CD4-positive, alpha-beta T cell treated with Interleukin-15 for 1 hour (primary cell): ENCODE data around the gene ACTR5.

ENCODE experiments used
- DNase-seq: peaks from one replicate; pipeline ENCODE4 v3.0.0-alpha.2; 2020

Gene ACTR5

DNA sequence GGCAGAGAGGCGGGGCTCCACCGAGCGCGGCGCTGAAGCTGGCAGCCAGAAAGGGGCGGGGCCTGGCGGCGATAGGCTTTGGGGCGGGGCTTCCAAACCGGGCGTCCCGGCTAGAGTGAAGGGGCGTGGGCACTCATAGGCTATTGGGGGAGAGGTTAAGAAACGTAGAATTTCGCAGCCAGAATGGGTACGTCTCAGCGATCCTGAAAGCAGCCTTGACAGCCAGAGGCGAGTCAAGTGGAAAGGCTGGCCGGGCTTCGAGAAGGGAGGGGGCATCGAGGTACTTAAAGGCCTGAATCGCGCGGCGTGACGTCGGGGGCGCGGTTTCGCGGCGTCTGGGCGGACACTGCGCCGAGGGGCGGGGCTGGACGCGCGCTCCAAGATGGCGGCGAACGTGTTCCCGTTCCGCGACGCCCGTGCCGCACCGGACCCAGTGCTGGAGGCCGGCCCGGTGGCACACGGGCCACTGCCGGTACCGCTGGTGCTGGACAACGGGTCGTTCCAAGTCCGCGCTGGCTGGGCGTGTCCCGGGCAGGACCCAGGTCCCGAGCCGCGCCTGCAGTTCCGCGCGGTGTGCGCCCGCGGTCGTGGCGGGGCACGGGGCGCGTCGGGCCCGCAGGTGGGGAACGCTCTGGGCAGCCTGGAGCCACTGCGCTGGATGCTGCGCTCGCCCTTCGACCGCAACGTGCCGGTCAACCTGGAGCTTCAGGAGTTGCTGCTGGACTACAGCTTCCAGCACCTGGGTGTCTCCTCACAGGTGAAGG is at the start of gene ACTR5:
Gene ACTR5, plus strand, starts transcription at position 364 of the 764 bp plus-strand sequence. Its CDS starts 19 bp downstream, at position 383.
- peak; percentile 95 for DNase-seq

- DNase-seq = no peak
Measured at GRCh38 chr20:38698541-38698940, 49.7 kb upstream of the ACTR5 start.

GRCh38 chr20:38700141-38700540 is 48.1 kb upstream of the ACTR5 start:
- no peak for DNase-seq

GRCh38 chr20:38700926-38701325 is 47.3 kb upstream of the ACTR5 start:
- no peak for DNase-seq

DNA sequence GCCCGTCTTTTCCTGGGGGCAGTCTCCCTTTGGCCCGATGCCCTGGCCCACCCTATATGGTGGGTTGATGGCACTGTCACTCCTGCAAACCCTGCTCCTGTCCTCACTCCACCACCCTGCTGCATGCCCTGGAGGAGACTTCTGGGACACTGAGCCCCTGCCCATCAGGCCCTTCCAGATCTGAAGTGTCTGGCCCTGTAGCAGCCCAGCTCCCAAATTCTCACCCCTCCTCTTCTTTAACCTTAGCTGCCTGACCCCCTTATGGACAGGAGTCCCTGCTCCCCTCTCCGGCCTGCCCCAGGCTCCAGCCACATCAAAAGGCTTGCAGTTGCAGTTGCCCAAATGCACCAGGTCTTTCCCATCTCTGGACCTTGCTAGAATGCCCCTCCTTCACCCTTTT is 44.7 kb upstream of the ACTR5 start:
- DNase-seq = no peak

- no peak for DNase-seq
Measured at GRCh38 chr20:38704136-38704535, 44.1 kb upstream of the ACTR5 start.

DNA sequence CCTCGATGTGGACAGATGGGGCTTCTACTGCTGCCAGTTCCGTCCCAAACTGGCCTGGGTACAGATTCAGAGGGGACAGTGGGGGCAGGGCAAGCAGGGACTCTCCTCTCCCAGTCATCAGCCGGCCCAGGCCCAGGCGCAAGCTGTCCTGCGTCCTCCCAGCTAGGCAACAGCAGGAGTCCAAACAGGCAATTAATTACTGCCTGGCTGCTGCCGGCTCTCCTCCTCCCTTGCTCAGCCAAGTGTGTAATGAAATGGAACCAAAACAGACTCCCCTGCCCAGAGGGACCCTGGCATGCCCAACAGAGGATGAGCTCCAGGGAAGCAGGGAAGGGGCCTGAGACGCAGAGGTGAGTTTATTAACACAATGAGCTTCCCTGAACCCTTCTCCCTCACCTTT is 41.8 kb upstream of the ACTR5 start:
- DNase-seq = no peak

DNA sequence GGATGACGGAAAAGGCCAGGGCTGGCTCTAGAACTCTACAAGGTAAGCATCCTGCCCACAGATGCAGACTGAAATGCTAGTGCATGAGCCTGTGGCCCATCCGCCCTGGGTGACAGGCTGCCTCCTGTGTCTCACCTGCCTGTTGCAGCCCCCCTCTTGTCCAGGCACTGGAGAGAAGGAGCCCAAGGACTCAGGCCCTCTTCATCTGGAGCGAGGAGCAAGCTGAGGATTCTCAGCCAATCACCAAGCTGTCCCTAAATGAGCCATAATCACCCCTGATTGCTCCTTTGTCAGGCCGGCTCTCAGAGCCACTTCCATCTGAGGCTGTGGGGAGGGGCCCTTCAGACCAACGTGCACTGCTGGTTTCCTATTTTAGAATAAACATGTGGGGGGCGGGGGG is 34.0 kb upstream of the ACTR5 start:
- no peak for DNase-seq

DNA sequence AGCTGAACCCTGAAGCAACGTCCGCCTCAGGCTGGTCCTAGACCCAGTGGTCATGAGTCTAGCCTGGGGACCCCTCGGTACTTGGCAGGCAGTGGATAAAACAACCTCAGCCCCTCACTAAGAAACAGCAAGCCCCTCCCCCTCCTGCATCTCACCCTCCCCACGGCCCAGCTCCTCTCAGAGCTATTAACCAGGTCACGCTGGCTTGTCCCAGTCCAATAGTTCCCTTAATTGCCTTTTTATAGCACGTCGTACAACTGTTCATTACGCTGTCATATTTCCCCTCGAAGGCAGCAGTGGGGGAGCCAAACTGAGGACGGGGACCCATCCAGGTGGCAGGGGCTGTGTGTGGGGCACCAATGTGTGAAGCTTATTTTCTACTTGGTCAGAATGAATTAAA is 32.6 kb upstream of the ACTR5 start:
- no peak for DNase-seq

DNA sequence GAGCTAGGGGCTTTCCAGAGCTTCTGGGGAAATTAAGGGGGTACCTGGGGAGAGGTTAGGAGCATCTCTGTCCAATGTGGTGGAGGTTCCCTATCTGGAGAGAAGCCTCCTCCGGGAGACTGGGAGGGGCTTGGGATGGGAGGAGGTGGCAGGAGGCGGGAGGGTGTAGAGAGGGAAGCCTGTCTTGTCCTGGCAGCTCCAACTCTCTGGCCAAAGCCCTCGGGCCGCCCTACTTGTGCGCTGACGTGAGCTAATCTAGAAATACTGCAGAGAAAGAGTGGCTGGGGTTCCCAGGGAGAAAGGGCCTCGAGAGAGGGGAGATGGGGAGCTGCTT is 25.6 kb upstream of the ACTR5 start:
- no peak for DNase-seq

GRCh38 chr20:38723017-38723847 is 25.0 kb upstream of the ACTR5 start:
- DNase-seq = no peak

- no peak for DNase-seq
Measured at GRCh38 chr20:38723848-38724625, 24.2 kb upstream of the ACTR5 start, which contains the start of gene SLC32A1. TSS of gene SLC32A1 (plus strand) at chr20:38724486. CDS start at chr20:38724725, 239 bp downstream.

- DNase-seq = no peak
Measured at GRCh38 chr20:38724626-38725147, 23.6 kb upstream of the ACTR5 start.

DNA sequence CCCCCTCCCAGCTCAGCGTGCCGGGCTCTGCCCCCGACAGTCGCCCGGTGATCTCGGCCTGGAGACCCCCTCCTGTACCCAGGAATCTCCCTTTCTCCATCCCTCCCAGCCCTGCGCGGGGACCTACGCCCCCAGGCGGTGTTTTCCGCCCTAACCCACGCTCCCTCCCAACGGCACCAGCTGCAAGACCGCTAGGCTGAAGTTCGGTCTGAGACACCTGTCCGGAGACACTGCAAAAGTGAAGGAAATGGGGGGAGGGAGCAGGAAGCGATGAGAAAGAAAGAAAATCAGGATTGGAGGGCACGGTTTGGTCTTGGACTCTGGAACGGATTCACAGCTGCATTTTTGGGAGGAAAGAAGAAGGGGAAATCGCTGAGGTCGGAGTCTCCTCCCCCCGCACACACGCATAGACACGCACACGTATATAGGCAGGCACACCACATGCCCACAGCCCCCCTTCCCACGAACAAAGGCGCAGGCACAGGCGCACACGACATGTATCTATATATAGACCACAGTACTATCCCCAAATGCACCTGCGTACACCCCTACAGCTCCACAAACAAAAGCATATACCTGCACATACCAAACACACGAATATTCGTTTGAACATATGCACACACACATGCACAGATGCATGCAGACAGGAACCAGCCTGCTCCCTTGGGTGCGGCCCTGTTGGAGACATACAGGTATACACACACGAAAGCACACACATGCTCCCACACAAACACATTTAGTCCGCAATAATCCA is 22.9 kb upstream of the ACTR5 start:
- DNase-seq = no peak

- no peak for DNase-seq
Measured at GRCh38 chr20:38725931-38726803, 22.1 kb upstream of the ACTR5 start.

DNA sequence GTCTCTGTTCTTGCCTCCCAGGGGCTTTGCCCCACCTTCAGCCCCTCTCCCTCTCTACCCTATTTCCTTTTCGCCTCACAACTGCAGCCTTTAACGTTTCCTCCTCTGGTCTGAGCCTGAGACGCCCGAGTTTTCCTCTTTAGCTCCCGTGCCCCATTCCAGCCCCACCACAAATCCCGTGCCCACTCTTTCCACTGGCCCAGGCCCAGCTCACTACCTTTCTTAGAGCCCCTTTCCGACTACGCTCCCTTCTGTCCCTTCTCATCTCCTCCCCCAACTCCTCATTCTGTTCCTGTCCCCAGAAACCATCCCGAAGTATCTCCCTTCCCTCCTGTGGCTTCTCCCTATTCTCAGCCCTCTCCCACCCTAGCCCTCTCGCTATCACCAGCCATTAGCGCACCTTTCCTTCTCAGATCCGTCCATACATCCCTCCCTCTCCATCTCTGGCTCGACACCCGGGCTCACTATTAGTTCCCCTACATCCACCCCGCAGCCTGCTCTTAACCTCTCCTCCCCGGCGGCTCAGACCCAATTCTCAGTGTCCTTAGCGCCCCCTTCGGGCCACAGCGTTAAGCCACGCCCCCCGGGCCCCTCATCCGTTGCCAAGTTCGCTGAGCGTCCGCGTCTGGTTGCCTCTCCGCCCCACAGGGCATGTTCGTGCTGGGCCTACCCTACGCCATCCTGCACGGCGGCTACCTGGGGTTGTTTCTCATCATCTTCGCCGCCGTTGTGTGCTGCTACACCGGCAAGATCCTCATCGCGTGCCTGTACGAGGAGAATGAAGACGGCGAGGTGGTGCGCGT is 21.3 kb upstream of the ACTR5 start:
- peak; percentile 49 for DNase-seq

DNA sequence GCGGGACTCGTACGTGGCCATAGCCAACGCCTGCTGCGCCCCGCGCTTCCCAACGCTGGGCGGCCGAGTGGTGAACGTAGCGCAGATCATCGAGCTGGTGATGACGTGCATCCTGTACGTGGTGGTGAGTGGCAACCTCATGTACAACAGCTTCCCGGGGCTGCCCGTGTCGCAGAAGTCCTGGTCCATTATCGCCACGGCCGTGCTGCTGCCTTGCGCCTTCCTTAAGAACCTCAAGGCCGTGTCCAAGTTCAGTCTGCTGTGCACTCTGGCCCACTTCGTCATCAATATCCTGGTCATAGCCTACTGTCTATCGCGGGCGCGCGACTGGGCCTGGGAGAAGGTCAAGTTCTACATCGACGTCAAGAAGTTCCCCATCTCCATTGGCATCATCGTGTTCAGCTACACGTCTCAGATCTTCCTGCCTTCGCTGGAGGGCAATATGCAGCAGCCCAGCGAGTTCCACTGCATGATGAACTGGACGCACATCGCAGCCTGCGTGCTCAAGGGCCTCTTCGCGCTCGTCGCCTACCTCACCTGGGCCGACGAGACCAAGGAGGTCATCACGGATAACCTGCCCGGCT is 20.6 kb upstream of the ACTR5 start:
- no peak for DNase-seq

DNA sequence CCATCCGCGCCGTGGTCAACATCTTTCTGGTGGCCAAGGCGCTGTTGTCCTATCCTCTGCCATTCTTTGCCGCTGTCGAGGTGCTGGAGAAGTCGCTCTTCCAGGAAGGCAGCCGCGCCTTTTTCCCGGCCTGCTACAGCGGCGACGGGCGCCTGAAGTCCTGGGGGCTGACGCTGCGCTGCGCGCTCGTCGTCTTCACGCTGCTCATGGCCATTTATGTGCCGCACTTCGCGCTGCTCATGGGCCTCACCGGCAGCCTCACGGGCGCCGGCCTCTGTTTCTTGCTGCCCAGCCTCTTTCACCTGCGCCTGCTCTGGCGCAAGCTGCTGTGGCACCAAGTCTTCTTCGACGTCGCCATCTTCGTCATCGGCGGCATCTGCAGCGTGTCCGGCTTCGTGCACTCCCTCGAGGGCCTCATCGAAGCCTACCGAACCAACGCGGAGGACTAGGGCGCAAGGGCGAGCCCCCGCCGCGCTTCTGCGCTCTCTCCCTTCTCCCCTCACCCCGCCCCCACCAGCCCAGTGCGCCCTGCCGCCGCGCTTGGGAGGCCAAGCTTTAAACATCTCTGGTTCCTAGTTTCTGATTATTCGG is 20.0 kb upstream of the ACTR5 start:
- no peak for DNase-seq

- no peak for DNase-seq
Measured at GRCh38 chr20:38728911-38729642, 19.2 kb upstream of the ACTR5 start.
